Stimulated activated CD4-positive, alpha-beta T cell treated with anti-CD3 and anti-CD28 coated beads, Interleukin-15, amount 100 ng/mL, for 48 hours (primary cell): Measurements from ENCODE around the gene MAGEF1.

ENCODE experiments used
- DNase-seq, 2 donors: peaks; one replicate each; pipeline ENCODE4 v3.0.0-alpha.2; 2020; ENCODE audit warnings: low read depth in 2 of 2

MAGEF1 gene

DNA sequence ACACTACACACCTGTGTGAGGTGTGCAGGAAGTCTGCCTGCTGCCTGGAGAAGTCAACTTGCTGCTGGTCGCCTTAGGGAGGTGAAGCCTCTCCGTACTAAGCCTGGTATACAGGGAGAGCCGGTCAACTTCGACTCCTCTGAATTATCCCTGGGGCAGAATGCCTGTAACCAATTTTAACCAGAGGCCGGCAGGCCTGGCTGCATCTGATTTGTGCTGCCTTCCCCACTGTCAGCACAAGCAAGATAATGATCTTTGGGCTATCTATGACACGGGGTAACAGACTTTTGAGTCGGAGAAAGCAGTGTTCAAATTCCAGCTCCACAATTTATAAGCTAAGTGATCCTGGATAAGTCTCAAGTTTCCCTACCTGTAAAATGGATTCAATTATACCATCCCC is 42.3 kb downstream of the MAGEF1 start:
- no peak for DNase-seq

DNA sequence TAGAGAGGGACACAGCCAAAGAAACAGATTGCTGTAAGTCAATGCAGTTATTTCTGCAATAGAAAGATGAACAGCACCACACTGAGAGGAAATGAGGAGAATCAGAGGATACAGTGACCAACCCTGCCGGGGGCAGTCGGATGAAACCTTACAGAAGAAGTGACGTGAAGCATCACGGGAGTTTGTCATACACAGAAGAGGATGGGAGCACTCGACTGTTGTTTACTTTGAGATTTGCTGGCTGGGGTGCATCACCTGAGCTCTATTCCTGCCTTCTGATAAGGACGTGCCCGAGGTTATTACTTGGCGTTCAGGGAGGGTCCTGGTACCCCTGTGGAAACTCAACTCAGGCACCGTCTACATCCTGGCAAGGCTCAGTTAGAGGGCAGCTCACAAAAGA is 45.4 kb downstream of the MAGEF1 start:
- DNase-seq = no peak

DNA sequence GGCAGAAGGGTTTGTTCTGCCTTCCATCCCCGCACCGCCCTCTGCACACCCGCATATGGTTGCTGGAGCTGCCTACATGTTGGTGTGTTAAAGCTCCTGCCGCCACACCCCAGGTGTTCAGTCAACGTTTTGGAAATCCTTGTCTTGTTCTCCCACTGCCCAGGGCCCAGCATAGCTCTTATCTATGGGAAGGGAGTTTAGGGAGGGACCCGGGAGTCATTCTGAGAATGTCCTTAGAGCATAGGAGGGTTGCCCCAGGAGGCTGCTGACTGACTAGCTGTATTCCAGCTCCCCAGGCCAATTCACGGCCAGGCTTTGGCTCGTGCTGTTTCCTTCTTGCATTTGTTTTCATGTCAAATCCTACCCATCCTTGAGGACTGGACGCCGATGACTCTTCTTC is 46.8 kb downstream of the MAGEF1 start:
- no peak for DNase-seq

DNA sequence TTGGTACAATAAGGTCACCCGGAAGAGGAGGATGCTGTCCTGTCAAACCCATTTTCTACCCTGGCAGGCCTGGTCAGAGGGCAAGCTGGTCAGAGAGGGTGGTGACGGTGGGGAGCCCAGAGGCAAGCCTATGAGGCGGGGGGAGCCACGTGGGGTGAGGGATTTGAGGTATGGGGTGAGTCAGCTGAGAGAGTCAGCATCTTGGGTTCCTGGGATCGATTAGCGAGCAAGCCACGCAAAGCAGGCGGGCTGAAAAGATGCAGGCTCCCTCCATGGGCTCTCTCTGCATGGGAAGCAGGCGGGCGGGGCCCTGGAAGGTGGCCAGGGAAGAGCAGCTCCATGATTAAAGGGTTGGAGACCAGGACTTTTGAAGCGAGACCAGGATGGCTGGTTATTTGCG is 48.1 kb downstream of the MAGEF1 start:
- DNase-seq = no peak

DNA sequence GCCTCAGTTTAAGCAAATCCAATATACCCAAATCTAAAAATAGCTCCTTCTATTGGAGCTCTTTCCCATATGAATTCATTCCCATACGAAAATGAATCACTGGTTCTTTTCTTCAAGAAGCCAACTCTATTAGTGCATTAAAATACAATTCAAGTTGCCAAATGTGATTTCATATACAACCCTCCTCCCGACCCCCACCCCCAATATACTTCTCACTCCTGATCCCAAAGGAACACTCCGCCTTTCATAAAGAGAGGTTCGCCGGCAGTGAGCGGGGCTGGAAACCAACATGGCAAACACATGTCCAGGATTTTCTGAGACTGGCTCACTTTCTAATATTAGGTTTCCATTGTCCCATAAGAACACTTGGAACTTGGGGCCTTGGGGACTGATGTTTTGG is 48.5 kb downstream of the MAGEF1 start:
- no peak for DNase-seq

DNA sequence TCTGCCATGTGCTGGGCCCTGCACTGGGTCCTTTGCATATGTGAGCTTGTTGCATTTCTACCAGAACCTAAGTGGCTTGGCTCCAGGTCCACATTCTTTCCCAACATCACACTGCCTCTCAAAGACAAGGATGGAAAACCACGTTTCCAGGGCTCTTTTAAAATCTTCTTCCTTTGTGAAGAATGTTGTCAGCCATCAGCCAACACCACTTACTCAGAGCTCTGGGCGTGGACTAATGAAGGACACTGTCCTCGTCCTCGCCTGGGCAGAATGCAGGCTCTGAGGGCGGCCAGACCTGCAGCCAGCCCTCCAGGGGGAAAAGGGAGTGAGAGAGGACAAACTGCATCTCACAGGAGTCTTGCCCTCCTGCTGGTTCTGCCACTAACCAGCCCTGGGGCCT is 49.7 kb downstream of the MAGEF1 start:
- DNase-seq = no peak

DNA sequence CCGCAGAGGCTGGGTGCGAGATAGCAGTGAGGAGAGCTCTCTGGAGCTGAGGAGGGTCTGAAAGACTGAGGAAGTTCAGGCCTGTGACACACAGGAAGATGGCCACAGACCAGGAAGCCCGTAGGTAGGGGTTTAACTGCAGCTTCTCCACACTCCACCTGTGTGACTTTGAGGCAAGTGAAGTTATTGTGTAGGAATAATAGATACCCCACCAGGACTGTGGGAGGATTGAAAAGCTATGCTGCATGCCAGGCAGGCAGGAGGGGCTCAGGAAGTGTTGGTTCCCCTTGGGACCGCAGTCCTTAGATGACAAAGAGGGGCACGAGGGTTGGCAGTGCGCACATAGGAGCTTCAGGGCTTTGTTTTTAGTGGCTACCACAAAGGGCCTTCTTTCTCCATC is 50.9 kb downstream of the MAGEF1 start:
- no peak for DNase-seq
